Central memory CD8-positive, alpha-beta T cell (primary cell): ENCODE measurements around the gene ARHGAP26.

Source experiments
- ATAC-seq: fragments of 150-1000 bp; cut with Tn5 transposase; replicated peaks from 2 replicates; pipeline ENCODE4 v1.10.0; 2022; ENCODE audit warnings: mild to moderate bottlenecking, moderate FRiP score, moderate number of reproducible peaks; ENCODE audit not compliant: poor library complexity, severe bottlenecking; ENCODE audit errors: extremely low read depth
- DNase-seq, 2 donors: peaks; one replicate each; pipeline ENCODE4 v3.0.0; 2021; ENCODE audit warnings: low spot score in 2 of 2
- H3K27ac Mint-ChIP-seq: one replicate; pipeline ENCODE4 v1.8.0; 2022; ENCODE audit warnings: low read depth, mild to moderate bottlenecking, moderate library complexity, mixed read lengths
- H3K27me3 Mint-ChIP-seq: one replicate; pipeline ENCODE4 v1.8.0; 2022; ENCODE audit warnings: mixed read lengths
- H3K36me3 Mint-ChIP-seq: one replicate; pipeline ENCODE4 v1.8.0; 2022; ENCODE audit warnings: mild to moderate bottlenecking, moderate library complexity, mixed read lengths; ENCODE audit not compliant: insufficient read depth
- H3K4me1 Mint-ChIP-seq: one replicate; pipeline ENCODE4 v1.8.0; 2022; ENCODE audit warnings: mixed read lengths
- H3K4me3 Mint-ChIP-seq: one replicate; pipeline ENCODE4 v1.8.0; 2022; ENCODE audit warnings: mild to moderate bottlenecking, moderate library complexity, mixed read lengths
- H3K9me3 Mint-ChIP-seq: one replicate; pipeline ENCODE4 v1.8.0; 2022; ENCODE audit warnings: mixed read lengths

The ARHGAP26 gene

DNA sequence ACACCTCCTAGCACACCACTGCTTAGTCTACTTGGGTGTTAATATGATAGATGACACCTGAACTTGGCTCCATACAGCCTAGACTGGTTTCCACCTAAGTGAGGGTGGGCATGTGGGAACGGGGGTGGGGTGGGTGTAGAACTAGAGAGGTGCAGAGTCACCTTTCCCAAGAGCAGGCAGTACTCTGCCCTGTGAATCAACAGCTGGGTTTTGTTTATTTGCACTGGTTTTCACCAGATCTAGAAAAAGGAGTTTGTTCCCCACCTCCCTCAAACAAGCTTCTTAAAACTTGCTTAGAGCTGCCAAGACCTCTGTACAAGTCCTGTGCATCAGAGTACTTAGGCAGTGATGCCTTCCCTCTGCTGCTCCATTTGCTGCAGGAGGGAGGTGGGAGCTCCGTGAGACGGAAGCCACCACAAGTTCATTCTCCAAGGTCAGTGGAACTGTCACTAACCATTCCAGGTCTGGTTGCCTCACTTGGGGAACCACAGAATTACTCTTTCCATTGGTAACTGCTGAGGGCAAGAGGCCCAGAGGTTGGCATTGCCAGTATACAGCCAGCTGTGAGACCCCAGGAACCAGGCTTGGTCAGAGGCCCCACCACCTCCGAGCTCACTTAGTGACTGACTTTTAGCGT lies 469.8 kb downstream of the ARHGAP26 start:
- H3K4me3 Mint-ChIP-seq = no peak overlapping the region
- ATAC-seq = no peak
- no peak overlapping the region for H3K27ac Mint-ChIP-seq
- H3K36me3 Mint-ChIP-seq = no peaks in the 10 kb centered on the region
- no peak for DNase-seq
- H3K27me3 Mint-ChIP-seq = no peaks in the 10 kb centered on the region
- H3K9me3 Mint-ChIP-seq = no peaks in the 10 kb centered on the region
- H3K4me1 Mint-ChIP-seq = no peaks in the 10 kb centered on the region

DNA sequence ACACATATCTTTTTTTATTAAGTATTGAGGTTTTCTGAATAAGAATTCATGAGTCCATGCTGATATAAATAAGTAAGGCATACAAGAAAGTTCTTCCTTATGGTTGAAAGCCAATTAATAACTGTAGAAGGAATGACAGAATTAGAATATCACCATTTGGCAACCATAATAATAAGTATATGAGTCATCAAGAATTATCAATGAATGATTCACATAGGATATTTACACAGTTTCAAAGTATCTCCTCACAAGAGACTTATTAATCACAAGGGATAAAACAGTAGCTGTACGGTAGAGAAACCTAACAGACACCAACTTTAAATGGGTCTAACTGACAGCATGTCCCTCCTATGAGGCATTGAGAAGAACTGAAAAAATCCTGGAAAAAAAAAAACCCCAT lies 471.7 kb downstream of the ARHGAP26 start:
- no peaks in the 10 kb centered on the region for H3K4me1 Mint-ChIP-seq
- H3K27ac Mint-ChIP-seq = no peak overlapping the region
- no peaks in the 10 kb centered on the region for H3K9me3 Mint-ChIP-seq
- H3K4me3 Mint-ChIP-seq = no peak overlapping the region
- DNase-seq (no peak), ATAC-seq (no peak)
- H3K36me3 Mint-ChIP-seq = peaks cover 1% of the 10 kb centered on the region
- no peaks in the 10 kb centered on the region for H3K27me3 Mint-ChIP-seq

DNA sequence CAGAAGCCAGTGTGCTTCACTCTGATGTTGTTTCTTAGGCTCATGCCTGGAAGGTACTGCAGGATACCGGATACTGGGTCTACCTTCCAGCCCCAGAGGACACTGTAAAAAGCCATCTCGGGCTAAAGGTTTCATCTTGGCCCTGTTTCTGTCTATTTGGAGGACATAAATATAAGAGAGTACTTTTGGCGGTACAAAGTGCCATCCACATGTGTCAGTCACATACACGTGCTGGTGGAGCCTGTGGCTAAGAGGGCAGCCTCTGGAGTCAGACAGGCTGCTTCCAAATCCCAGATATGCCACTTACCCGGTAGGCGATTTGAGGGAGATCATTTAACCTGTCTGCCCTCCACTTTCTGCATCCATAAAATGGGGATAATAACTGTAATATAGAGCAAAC lies 472.9 kb downstream of the ARHGAP26 start:
- Mint-ChIP-seq H3K4me3 (no peak overlapping the region), H3K27ac (no peak overlapping the region), H3K27me3 (no peaks in the 10 kb centered on the region), H3K4me1 (no peaks in the 10 kb centered on the region), H3K9me3 (no peaks in the 10 kb centered on the region), H3K36me3 (peaks cover 1% of the 10 kb centered on the region)
- DNase-seq (no peak), ATAC-seq (no peak)

DNA sequence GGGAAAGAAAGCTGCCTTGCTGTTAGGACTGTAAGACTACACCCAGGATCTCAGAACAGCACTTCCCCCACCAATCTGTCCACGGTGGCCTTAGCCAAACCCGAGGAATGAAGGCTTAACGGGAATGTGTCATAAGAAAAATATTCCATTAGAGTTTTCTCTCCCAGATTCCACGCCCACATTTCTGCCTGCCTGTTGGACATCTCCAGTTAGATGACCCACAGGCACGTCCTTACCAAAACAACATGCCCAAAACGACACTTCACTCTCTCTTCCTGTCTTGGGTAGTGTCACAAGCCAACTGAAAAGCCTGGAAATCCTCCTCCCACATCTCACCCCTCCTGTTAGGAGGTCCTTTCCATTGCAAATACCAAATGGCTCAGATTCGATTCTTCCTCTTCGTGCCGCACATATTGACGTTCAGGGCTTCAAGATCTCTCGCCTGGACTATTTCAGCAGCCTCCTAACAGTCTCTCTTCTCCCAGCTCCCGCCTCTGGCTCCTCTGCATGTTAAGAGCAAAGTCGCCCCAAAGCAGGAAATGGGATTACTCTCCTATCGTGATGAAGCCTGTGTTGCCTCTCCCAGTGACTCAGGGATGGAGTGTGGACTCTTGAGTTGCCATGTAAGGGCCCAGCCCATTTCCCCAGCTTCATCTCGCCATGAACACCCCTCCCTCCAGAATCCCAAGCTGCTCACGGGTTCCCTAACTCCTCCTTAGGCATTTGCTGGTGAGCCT lies 474.0 kb downstream of the ARHGAP26 start:
- no peak for DNase-seq
- Mint-ChIP-seq H3K9me3 (no peaks in the 10 kb centered on the region), H3K4me1 (no peaks in the 10 kb centered on the region), H3K27me3 (no peaks in the 10 kb centered on the region), H3K27ac (no peak overlapping the region), H3K4me3 (no peak overlapping the region), H3K36me3 (peaks cover 1% of the 10 kb centered on the region)
- ATAC-seq = no peak

DNA sequence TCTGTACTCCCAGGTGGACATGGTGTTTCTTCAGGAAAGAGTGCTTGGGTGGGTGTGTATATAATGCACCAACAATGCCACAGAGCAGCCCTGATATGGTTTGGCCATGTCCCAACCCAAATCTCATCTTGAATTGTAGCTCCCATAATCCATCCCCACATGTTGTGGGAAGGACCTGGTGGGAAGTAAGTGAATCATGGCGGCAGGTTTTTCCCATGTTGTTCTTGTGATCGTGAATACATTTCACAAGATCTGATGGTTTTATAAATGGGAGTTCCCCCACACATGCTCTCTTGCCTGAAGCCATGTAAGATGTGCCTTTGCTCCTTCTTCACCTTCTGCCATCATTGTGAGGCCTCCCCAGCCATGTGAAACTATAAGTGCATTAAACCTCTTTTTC lies 474.8 kb downstream of the ARHGAP26 start:
- Mint-ChIP-seq H3K4me1 (no peaks in the 10 kb centered on the region), H3K27ac (no peak overlapping the region), H3K4me3 (no peak overlapping the region), H3K27me3 (no peaks in the 10 kb centered on the region), H3K9me3 (no peaks in the 10 kb centered on the region), H3K36me3 (peaks cover 2% of the 10 kb centered on the region)
- DNase-seq (no peak), ATAC-seq (no peak)

DNA sequence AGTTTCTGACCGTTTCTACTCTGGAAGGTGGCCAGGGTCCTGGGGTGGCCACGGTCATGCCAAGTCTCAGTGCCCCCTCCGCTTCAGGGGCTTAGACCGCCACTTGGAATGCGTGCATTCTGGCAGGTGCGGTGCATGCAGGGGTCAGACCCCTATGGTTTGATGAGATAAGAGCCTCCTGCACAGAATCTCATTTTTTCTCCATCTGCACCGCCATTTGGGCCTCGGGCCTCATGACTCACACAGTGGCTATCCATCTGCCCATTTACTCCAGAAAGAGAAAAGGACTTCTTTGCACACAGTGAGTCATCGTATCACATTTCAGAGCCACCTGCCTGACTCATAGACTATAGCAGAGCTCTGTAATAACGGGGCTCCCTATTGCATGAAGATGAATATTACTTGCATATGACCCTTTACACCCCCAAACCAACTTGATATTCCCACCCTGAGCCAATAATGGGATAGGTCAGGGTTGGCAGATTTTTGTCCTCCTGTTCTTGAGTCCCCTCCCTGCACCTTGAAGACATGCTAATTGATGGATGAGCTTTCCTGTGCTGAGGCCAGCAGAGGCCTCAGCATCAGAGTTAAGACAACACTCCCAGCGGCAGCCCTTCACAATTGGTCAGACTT lies 475.9 kb downstream of the ARHGAP26 start:
- Mint-ChIP-seq H3K27ac (no peak overlapping the region), H3K36me3 (peaks cover 5% of the 10 kb centered on the region), H3K4me1 (no peaks in the 10 kb centered on the region), H3K4me3 (no peak overlapping the region), H3K27me3 (no peaks in the 10 kb centered on the region), H3K9me3 (no peaks in the 10 kb centered on the region)
- DNase-seq (no peak), ATAC-seq (no peak)

DNA sequence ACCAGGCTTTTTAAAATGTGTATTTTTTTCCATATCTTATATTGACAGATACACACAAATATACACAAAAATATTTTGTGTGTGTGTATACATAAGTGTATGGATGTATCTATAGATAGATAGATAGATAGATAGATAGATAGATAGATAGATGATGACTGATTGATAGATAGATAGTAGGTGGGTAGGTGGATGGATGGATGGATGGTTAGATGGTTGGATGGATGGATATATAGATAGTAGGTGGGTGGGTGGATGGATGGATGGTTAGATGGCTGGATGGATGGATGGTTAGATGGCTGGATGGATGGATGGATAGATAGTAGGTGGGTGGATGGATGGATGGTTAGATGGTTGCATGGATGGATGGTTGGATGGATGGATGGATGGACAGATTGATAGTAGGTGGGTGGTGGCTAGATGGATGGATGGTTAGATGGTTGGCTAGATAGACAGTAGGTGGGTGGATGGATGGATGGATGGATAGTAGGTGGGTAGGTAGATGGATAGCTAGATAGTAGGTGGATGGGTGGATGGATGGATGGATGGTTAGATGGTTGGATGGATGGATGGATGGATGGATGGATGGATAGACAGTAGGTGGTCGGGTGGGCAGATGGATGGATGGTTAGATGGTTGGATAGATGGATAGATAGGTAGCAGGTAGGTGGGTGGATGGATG lies 477.1 kb downstream of the ARHGAP26 start:
- ATAC-seq = no peak
- no peaks in the 10 kb centered on the region for H3K27me3 Mint-ChIP-seq
- no peak overlapping the region for H3K27ac Mint-ChIP-seq
- peaks cover 5% of the 10 kb centered on the region for H3K36me3 Mint-ChIP-seq
- no peak for DNase-seq
- no peak overlapping the region for H3K4me3 Mint-ChIP-seq
- H3K4me1 Mint-ChIP-seq = no peaks in the 10 kb centered on the region
- H3K9me3 Mint-ChIP-seq = no peaks in the 10 kb centered on the region

DNA sequence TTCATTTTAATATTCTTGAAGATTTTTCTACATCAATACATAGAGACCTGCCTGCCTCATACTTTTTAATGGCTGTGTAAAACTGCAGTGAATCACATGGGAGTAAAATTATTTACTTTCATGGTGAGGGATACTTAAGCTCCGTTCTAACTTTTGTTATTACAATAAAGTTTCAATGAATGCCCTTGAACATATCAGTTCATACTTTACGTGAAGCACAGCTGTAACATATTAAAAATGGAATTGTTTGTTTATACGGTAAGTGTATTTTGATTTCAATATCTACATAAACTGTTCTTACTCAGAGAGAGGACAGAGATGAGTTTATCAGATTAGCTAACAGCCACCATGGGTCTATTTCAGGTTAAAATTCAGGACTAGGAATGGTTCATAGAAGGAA lies 478.2 kb downstream of the ARHGAP26 start:
- H3K4me1 Mint-ChIP-seq = no peaks in the 10 kb centered on the region
- no peak overlapping the region for H3K4me3 Mint-ChIP-seq
- no peak for ATAC-seq
- no peaks in the 10 kb centered on the region for H3K27me3 Mint-ChIP-seq
- H3K27ac Mint-ChIP-seq = no peak overlapping the region
- peaks cover 5% of the 10 kb centered on the region for H3K36me3 Mint-ChIP-seq
- no peaks in the 10 kb centered on the region for H3K9me3 Mint-ChIP-seq
- DNase-seq = no peak

DNA sequence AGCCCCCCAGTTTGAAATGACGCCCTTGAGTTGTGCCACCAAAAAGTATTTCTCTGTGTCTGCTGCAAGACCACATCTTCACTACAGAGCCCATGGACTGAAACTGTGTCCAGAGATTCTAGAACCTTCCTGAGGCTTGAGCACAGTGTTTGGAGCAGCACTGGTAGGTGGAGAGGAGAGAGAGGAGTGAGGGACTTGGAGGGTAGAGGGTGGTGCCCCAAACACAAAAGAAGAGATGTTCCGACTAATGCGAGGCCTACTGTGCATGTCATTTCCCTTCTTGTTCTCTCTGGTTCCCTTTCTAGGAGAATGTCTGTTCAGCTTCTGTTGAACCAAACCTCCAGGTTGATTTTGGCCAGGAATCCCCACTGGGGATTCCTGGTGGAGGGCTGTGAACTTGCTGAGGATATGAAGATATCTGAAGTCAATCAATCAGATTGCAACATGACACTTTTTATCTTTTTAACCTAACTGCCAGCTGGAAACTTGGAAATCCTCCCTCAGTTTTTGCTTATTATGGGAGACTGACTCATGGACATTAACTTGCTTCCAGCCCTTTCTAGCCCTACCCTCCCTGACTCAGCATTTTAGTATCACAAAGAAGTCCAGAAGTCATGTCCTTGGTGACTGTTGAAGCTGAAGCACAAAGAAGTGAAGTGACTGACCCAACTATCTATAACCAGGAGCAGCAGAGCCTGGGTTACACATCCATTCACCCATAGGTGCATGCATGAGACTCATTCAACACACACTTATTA lies 478.8 kb downstream of the ARHGAP26 start:
- DNase-seq = no peak
- ATAC-seq = no peak

DNA sequence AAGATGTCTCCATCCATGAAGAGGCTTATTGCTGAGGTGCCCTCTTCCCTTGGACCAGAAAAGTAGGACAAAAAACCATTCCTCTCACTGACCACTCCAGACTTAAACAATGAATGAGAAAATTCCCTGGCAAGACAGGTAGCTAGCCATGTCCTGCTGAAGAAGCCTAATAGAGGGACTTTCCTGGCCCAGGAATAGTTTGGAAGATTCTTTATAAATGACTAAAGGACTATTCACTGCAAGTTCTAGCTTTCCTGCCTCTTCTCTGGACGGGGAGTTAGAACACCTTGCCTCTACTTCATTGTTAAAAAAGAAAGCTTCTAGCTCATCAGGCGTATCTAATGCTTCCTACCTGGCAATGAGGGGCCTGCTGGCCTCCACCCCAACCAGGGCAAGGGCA lies 479.7 kb downstream of the ARHGAP26 start:
- Mint-ChIP-seq H3K27ac (no peak overlapping the region), H3K9me3 (no peaks in the 10 kb centered on the region), H3K4me1 (no peaks in the 10 kb centered on the region), H3K36me3 (peaks cover 5% of the 10 kb centered on the region), H3K4me3 (no peak overlapping the region), H3K27me3 (no peaks in the 10 kb centered on the region)
- ATAC-seq (no peak), DNase-seq (no peak)

More for the DNA sequence above, 478.8 kb downstream of the ARHGAP26 start:
- H3K27me3 Mint-ChIP-seq = no peaks in the 10 kb centered on the region
- H3K9me3 Mint-ChIP-seq = no peaks in the 10 kb centered on the region
- no peak overlapping the region for H3K27ac Mint-ChIP-seq
- no peaks in the 10 kb centered on the region for H3K4me1 Mint-ChIP-seq
- H3K36me3 Mint-ChIP-seq = peaks cover 5% of the 10 kb centered on the region
- no peak overlapping the region for H3K4me3 Mint-ChIP-seq

DNA sequence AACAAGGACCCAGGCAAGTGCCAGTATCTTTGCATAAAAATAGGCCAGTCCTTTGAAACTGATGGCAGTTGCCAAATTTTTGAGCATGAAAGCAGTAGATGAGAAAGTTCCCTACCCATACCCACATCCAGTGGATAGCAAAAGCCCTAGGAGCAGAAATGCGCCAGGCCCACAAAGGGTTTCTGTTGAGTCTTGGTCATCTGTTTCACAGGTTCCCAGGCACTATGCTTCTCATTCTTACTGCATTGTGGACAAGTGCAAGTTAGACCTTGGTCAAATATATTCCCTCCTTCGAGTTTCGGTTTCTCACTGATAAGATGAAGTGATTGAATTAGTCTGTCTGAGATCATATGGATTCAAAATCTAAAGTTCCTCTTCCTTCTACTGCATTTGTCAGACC lies 481.0 kb downstream of the ARHGAP26 start:
- no peaks in the 10 kb centered on the region for H3K27me3 Mint-ChIP-seq
- no peak overlapping the region for H3K27ac Mint-ChIP-seq
- no peak overlapping the region for H3K4me3 Mint-ChIP-seq
- peaks cover 4% of the 10 kb centered on the region for H3K36me3 Mint-ChIP-seq
- H3K4me1 Mint-ChIP-seq = no peaks in the 10 kb centered on the region
- no peak for ATAC-seq
- DNase-seq = no peak
- no peaks in the 10 kb centered on the region for H3K9me3 Mint-ChIP-seq

DNA sequence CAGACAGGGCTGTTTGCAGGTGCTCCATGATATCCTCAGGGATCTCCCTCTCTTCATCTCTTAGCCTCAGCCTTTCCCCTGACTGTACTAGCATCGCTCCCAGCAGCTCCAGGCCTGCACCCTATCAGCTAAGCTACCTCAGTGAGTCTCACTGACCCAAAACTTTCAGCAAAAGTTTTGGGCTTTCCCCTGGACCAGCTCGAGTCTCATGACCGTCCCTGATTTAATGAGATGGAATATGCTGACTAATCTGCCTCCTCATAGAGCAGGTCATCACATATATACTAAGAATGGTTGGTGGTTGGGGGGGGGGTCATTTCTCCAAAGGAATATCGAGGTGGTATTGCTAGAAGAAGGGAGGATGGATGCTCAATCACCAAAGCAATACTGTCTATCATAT lies 481.8 kb downstream of the ARHGAP26 start:
- Mint-ChIP-seq H3K9me3 (no peaks in the 10 kb centered on the region), H3K4me1 (no peaks in the 10 kb centered on the region), H3K4me3 (no peak overlapping the region), H3K27ac (no peak overlapping the region), H3K27me3 (no peaks in the 10 kb centered on the region), H3K36me3 (peaks cover 3% of the 10 kb centered on the region)
- no peak for DNase-seq
- no peak for ATAC-seq
